GM12891 (cell line): ENCODE results near the gene SBNO2.

ENCODE experiments used
- PAX5 ChIP-seq: IDR thresholded peaks from 2 replicates; pipeline ENCODE4 v1.6.1; 2011; ENCODE audit warnings: low read length, moderate library complexity, mild to moderate bottlenecking; ENCODE audit not compliant: insufficient read depth, severe bottlenecking
- POLR2A ChIP-seq: IDR thresholded peaks from 2 replicates; pipeline ENCODE4 v1.6.1; 2011; ENCODE audit warnings: low read depth, low read length, control low read depth
- POLR2AphosphoS5 ChIP-seq: IDR thresholded peaks from 2 replicates; pipeline ENCODE4 v1.6.1; 2011; ENCODE audit warnings: low read depth, low read length, control low read depth
- POU2F2 ChIP-seq: IDR thresholded peaks from 2 replicates; pipeline ENCODE4 v1.6.1; 2011; ENCODE audit warnings: low read depth, mild to moderate bottlenecking, control low read depth, low read length, moderate library complexity
- SPI1 ChIP-seq: IDR thresholded peaks from 2 replicates; pipeline ENCODE4 v1.6.1; 2011; ENCODE audit warnings: low read depth, low read length, control low read depth
- TAF1 ChIP-seq: IDR thresholded peaks from 2 replicates; pipeline ENCODE4 v1.6.1; 2011; ENCODE audit warnings: low read depth, low read length, control low read depth

DNA sequence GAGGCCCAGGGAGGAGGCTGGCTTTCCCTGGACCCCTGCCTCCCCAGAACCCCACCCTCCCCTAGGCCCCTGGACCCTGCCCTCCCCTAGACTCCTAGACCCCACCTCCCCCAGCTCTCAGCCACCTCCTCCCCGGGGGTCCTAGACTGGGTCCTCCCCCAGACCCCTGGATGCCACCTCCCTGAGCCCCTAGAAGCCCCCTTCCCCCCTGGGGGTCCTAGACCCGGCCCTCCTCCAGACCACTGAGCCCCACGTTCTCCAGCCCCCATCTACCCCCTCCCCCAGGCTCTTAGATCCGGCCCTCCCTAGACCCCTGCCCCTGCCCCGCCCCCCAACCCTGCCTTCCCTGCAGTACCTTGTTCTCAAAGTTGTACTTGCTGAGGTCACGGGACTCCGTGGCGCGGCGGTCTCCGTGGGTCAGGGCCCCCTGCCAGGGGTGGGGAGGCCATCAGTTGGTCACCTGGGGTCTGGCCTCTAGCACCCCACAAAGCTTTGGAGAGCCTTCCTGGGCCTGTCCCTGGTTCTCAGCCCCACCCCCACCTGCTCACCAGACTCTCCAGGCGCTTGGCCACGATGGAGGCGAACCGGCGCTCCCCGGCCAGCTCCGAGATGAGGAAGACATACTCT is 62.3 kb downstream of the SBNO2 start:
- TF ChIP-seq POLR2A (no peak), POU2F2 (no peak), SPI1 (no peak), TAF1 (no peak), POLR2AphosphoS5 (no peak), PAX5 (no peak)
